Upper lobe of left lung (tissue), 4 donors: Measurements from ENCODE around the gene SLC25A25.

Experiments used
- CTCF ChIP-seq, 6 experiments: fragments of 450-650 bp in 4 of 6; fragments of 200-600 bp in 2 of 6; sonication (generic) in 2 of 6; IDR thresholded peaks; one replicate each; pipeline ENCODE4 v1.5.1; 2016 to 2019; ENCODE audit warnings: antibody characterized with exemption in 6 of 6
- POLR2A ChIP-seq, 4 donors: fragments of 450-650 bp; IDR thresholded peaks; one replicate each; pipeline ENCODE4 v1.5.1; 2016 to 2017; ENCODE audit warnings: antibody characterized with exemption in 4 of 4, mild to moderate bottlenecking in 2 of 4

GRCh38 chr9:128087262-128087661 lies 19.2 kb downstream of the SLC25A25 start:
- no peak for TF ChIP-seq CTCF (IDR thresholded peaks at IDR 0.05)
- TF ChIP-seq POLR2A (IDR thresholded peaks at IDR 0.05), result no peak
